ENCODE data around the gene EDN3. TPM values are rescaled to one million over a fixed set of nuclear protein-coding genes. Genes with fewer than 3 reads are reported as not detected.
"Not testable (repeated sequence)": the region's sequence is repeated elsewhere in the genome, so short reads cannot be mapped to it uniquely, and the experiment has no call there.

EDN3 gene
- total RNA-seq, 1 experiment from 2014 or later, result not detected

DNA sequence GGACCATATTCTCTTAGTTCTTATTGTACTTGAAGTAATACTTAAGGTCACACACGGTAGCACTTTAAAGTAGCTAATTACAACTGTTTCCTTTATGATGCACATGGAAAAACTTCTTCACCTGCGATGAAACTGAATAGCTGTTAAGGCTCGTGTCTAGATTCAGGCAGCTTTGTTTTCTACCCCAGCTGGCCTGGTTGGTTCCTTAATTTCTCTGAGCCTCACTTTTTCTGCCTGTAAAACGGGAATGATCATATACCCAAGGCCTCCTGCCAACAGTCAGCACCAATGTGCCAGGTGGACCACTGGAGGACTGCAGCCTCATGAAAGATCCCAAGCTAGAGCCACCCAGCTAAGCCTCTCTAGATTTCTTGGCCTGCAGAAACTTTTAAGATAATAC, 35.0 kb downstream of the EDN3 start:
- no peak for DNase-seq (ENCODE audit: low read depth)

GRCh38 chr20:59336540-59336939, 36.1 kb downstream of the EDN3 start:
- DNase-seq (ENCODE audit: low read depth), result no peak

- not testable (repeated sequence) for DNase-seq (ENCODE audit: low read depth)
Measured at GRCh38 chr20:59338444-59338843, 38.0 kb downstream of the EDN3 start.

- no peak for DNase-seq (ENCODE audit: low read depth)
Measured at GRCh38 chr20:59340201-59340885, 39.9 kb downstream of the EDN3 start.

GRCh38 chr20:59341285-59342022, 41.0 kb downstream of the EDN3 start:
- DNase-seq (ENCODE audit: low read depth), result not testable (repeated sequence)

DNA sequence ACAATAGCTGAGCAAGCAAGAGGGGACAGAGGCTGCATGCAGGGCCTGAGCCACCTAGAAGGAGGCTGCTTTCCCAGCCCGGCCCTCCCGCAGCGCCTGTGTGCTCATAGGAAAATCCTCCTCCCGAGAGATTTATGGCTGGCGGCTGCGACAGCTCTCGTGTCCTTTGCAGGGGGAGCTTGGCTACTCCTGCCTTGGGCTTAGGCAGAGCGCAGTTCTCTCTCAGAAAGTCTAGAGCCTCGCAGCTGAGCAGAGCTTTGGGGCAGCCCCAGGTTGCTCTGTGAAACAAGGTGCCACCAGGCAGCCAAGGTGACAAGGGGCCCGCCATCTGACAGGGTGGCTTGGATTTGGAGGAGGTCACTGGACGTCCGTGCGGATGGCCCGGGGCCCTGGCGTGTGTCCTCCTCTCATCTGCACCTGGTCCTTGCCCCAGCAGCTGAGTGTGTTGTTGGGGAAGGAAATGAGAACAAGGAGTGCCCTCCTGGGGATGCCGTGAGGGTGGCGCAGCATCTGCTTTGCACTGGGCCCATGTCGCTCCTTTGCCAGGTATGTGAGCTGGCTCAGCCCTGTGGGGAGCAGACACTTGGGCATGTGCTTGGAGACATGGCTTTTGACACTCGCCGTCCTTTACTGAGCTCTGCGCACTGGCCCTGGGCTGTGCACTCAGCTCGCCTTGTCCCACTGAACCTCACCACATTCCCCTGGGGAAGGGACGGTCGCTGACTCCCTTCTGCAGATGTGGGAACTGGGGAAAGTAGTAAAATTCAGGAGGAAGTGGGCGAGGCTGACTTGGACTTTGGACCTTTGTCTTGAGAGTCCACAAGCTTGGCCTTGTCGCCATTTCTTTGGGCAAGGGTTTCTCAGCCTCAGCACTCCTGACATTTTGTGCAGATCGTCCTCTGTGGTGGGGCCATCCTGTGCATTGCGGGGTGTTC, 41.9 kb downstream of the EDN3 start:
- DNase-seq (ENCODE audit: low read depth), result no peak

- no peak for DNase-seq (ENCODE audit: low read depth)
Measured at GRCh38 chr20:59346061-59346460, 45.6 kb downstream of the EDN3 start.

- no peak for DNase-seq (ENCODE audit: low read depth)
Measured at GRCh38 chr20:59349277-59349676, 48.9 kb downstream of the EDN3 start.

GRCh38 chr20:59350330-59351156, 50.1 kb downstream of the EDN3 start:
- DNase-seq (ENCODE audit: low read depth), result no peak

- DNase-seq (ENCODE audit: low read depth), result peak; percentile 70
Measured at GRCh38 chr20:59351157-59352040, 51.0 kb downstream of the EDN3 start.

DNA sequence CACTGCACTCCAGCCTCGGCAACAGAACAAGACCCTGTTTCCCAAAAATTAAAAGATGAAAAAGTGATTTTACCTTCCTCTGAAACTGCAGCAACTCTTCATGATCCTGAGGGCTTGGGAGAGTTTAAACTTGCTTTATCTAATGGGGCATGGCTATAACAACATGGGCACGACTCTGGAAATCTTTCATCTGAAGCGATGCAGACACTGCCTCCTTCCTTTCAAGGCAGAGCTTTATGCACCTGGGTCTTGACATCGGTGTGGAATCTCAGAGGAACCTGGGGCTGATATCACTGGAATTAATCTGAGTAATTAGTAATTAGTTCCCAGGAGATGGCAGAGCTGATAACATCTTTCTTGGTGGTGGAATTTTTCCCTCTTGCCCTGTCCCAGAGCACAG, 52.1 kb downstream of the EDN3 start:
- no peak for DNase-seq (ENCODE audit: low read depth)

DNA sequence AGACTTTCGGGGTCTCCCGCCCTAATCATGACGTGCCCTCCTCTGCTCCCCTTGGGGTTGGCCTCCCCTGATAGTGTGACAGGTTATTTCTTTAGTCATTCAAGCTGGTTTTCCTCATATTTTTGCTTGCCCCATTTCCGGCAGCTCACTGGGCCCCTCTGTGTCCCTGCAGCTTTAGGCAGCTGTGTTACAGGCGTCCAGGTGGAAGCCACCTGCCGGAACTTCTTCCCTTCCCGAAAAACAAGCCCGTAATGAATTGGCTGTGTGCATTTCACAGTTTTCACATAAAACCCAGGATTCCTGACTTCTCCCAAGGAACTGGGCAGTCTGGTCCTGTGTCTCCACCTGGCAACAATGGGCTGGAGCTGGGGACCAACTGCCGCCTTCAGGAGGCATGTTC, 52.6 kb downstream of the EDN3 start:
- DNase-seq (ENCODE audit: low read depth), result no peak

DNA sequence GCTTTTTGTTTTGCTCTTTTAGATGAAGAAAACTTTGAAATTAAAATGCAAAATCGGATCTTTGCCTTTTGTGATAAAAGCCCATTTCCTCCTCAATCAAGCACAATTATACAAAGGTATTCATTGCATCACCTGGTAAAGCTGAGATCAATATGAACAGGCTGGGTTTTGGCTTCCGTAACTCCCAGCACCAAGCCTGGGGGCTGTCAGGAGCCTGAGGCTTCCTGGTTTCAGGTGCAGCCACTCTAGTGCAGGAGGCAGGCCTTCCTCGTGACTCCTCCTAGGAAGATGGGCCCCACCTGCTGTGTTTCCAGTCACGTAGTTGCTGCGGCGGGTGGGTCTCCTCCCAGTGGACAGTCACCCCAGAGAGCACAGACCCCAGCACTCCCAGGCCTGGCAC, 54.0 kb downstream of the EDN3 start:
- DNase-seq (ENCODE audit: low read depth), result no peak

DNA sequence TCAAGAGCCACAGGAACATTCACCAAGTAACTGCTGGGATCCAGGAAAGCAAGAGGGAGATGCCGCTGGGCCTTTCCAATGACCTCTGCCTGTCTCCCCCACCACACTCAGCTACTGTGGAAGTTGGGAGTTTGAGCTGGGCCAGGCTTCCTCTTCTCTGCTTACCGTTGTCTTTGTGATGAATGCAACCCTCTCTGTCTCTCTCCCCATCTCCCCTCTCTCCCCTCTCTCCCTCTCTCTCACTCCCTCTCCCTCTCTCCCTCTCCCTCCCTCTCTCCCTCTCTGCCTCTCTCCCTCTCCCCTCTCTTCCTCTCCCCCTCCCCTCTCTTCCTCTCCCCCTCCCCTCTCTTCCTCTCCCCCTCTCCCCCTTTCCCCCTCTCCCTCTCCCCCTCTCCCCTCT, 54.8 kb downstream of the EDN3 start:
- DNase-seq (ENCODE audit: low read depth), result no peak

DNA sequence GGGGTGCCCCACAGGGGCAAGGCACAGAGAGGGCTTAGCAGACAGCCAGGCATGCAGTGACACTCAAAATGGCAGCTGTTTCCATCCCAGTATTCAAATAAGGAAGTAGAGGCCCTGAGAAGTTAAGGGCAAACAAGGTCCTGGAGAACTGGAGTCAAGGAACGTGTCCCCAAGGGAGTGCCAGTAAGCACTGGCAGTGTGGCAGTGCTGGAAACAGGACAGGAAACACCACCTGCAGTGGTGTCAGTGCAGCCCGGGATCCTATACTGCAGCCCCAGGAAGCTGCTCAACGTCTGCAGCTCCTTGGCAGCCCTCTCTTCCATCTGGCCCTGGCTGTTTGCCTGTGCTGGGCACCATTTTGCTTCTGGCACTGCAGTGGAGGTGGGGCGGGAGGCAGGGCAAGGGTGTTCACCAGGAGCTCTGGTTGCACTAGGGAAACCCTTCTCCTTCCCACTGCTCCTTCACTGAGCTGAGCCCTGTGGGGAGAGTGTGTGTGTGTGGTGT, 56.3 kb downstream of the EDN3 start:
- no peak for DNase-seq (ENCODE audit: low read depth)

GRCh38 chr20:59358793-59359192, 58.4 kb downstream of the EDN3 start:
- DNase-seq (ENCODE audit: low read depth), result not testable (repeated sequence)

GRCh38 chr20:59359906-59360725, 59.7 kb downstream of the EDN3 start:
- no peak for DNase-seq (ENCODE audit: low read depth)

GRCh38 chr20:59360934-59361333, 60.5 kb downstream of the EDN3 start:
- no peak for DNase-seq (ENCODE audit: low read depth)

DNA sequence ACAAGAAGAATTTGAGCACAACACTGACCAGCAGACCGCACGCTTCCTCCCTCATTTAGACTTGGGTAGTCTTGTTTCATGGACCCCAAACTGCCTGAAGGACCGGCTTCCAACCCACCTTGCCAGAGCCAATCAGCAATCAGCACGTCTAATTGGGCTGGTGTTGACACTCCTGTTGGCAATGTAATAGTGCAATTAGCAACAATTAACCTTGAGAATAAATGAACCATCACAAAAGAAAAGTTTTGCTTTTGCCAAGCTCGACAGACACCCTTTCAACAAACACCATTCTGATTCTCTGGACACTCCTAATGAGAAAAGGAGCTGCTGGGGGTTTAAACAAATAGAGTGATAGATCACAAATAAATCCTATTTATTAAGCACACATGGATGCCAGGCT, 61.0 kb downstream of the EDN3 start:
- no peak for DNase-seq (ENCODE audit: low read depth)

Data from Daoy (cell line).